ENCODE measurements around the gene FMN2.

The FMN2 gene

DNA sequence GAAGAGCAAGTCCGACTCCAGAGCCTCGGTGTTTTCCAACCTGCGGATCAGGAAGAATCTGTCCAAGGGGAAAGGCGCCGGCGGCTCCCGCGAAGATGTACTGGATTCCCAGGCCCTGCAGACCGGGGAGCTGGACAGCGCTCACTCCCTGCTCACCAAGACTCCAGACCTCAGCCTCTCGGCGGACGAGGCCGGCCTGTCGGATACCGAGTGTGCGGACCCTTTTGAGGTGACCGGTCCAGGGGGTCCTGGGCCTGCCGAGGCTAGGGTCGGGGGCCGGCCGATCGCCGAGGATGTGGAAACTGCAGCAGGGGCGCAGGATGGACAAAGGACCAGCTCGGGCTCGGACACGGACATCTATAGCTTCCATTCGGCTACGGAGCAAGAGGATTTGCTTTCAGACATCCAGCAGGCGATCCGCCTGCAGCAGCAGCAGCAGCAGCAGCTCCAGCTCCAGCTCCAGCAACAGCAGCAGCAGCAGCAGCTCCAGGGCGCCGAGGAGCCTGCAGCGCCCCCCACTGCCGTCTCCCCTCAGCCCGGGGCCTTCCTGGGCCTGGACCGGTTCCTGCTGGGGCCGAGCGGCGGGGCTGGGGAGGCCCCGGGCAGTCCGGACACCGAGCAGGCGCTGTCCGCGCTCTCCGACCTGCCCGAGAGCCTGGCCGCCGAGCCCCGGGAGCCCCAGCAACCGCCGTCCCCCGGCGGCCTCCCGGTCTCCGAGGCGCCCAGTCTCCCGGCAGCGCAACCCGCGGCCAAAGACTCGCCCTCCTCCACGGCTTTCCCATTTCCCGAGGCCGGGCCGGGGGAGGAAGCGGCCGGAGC, 827 bp downstream of the FMN2 start:
- peaks cover 12% of the 10 kb centered on the region for H3K4me1 Mint-ChIP-seq
- H3K27ac Mint-ChIP-seq = no peak overlapping the region
- peak; percentile 61 for DNase-seq
- H3K36me3 Mint-ChIP-seq (ENCODE audit: low read depth) = no peaks in the 10 kb centered on the region
- TF ChIP-seq, protein P1, sequence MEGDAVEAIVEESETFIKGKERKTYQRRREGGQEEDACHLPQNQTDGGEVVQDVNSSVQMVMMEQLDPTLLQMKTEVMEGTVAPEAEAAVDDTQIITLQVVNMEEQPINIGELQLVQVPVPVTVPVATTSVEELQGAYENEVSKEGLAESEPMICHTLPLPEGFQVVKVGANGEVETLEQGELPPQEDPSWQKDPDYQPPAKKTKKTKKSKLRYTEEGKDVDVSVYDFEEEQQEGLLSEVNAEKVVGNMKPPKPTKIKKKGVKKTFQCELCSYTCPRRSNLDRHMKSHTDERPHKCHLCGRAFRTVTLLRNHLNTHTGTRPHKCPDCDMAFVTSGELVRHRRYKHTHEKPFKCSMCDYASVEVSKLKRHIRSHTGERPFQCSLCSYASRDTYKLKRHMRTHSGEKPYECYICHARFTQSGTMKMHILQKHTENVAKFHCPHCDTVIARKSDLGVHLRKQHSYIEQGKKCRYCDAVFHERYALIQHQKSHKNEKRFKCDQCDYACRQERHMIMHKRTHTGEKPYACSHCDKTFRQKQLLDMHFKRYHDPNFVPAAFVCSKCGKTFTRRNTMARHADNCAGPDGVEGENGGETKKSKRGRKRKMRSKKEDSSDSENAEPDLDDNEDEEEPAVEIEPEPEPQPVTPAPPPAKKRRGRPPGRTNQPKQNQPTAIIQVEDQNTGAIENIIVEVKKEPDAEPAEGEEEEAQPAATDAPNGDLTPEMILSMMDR (IDR thresholded peaks at IDR 0.05) = no peak
- H3K27me3 Mint-ChIP-seq (ENCODE audit: low read depth, poor library complexity) = peaks cover 84% of the 10 kb centered on the region
- H3K4me3 Mint-ChIP-seq = peak overlapping the region; percentile 84
- H3K9me3 Mint-ChIP-seq = no peaks in the 10 kb centered on the region

DNA sequence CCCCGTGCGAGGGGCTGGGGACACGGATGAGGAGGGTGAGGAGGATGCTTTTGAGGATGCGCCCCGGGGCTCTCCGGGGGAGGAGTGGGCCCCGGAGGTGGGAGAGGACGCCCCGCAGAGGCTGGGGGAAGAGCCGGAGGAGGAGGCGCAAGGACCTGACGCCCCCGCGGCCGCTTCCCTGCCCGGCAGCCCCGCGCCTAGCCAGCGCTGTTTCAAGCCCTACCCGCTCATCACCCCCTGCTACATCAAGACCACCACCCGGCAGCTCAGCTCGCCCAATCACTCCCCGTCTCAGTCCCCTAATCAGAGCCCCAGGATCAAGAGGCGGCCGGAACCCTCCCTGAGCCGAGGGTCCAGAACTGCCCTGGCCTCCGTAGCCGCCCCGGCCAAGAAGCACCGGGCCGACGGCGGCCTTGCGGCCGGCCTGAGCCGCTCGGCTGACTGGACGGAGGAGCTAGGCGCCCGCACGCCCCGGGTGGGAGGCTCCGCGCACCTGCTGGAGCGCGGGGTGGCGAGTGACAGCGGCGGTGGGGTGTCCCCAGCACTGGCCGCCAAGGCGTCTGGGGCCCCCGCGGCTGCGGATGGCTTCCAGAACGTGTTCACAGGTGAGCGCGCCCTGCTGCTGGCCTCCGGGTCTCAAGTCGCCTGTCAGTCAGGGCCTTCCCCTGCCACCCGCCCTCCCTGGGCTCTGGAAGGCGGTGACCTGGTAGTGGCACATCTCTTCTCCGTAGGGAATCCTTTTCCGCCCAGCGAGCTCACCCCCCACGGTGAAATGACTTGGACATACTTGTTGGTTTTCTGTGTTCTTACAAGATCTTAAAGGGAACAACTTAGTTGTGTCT, 1.7 kb downstream of the FMN2 start:
- Mint-ChIP-seq H3K27ac (no peak overlapping the region), H3K4me1 (peaks cover 12% of the 10 kb centered on the region), H3K36me3 (ENCODE audit: low read depth) (no peaks in the 10 kb centered on the region), H3K9me3 (no peaks in the 10 kb centered on the region), H3K4me3 (peak overlapping the region; percentile 80), H3K27me3 (ENCODE audit: low read depth, poor library complexity) (peaks cover 82% of the 10 kb centered on the region)
- TF ChIP-seq, protein P1 (IDR thresholded peaks at IDR 0.05) = no peak
- DNase-seq = peak; percentile 54

DNA sequence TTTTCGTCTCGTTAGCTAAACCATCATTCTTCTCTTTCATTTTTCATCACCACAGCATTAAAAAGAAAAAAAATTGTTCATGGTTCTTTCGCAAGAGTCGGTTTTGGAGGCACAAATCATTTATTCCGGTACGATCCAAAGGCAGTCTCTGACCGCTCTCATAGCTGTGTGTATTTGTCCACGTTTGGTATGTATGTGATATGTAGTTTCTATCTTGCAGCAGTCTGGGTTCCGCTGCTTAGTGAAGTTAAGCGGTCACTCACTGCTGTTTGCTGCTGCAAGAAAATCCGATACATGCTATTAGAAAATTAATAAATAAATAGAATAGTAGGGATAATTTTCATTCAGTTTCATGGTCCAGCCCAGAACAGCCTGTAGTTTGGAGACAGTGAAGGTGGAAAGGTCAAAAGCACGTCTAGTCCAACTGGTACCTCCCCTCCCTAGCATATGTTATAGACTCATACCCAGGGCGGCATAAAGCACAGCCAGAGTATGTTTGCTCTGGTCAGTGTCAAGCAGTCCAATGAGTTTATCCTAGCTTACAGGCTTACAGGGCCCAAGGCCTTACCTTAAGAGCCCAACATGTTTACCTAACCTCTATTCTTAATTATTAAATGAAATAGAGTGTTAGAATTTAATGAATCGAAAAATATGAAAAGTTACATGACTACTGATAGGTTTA, 2.5 kb downstream of the FMN2 start:
- Mint-ChIP-seq H3K9me3 (no peaks in the 10 kb centered on the region), H3K27me3 (ENCODE audit: low read depth, poor library complexity) (peaks cover 76% of the 10 kb centered on the region), H3K4me1 (peaks cover 12% of the 10 kb centered on the region), H3K27ac (no peak overlapping the region), H3K36me3 (ENCODE audit: low read depth) (no peaks in the 10 kb centered on the region), H3K4me3 (peak overlapping the region; percentile 69)
- TF ChIP-seq, protein P1 (IDR thresholded peaks at IDR 0.05) = no peak
- no peak for DNase-seq

DNA sequence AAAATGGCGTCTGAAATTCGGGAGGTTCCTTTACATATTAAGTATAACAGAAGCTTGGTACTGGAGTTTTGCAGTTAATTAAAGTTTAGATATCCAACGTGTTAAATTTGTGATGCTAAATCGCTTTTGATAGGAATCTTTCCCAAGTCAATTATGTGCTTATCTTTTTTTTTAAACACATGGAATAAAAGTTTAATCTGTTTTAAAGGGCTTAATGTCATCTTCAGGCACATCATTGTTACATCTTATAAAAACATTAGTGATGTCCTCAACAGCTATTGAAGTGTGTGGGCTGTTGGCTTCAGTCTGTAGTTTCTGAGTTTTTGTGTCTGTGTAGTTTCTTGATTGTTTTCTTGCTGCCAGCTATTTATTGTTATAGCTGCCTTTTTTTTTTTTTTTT, 5.3 kb downstream of the FMN2 start:
- DNase-seq = no peak
- Mint-ChIP-seq H3K36me3 (ENCODE audit: low read depth) (no peaks in the 10 kb centered on the region), H3K4me3 (no peak overlapping the region), H3K27me3 (ENCODE audit: low read depth, poor library complexity) (peaks cover 72% of the 10 kb centered on the region), H3K4me1 (peaks cover 9% of the 10 kb centered on the region), H3K9me3 (no peaks in the 10 kb centered on the region), H3K27ac (no peak overlapping the region)
- TF ChIP-seq, protein P1 (IDR thresholded peaks at IDR 0.05) = no peak

DNA sequence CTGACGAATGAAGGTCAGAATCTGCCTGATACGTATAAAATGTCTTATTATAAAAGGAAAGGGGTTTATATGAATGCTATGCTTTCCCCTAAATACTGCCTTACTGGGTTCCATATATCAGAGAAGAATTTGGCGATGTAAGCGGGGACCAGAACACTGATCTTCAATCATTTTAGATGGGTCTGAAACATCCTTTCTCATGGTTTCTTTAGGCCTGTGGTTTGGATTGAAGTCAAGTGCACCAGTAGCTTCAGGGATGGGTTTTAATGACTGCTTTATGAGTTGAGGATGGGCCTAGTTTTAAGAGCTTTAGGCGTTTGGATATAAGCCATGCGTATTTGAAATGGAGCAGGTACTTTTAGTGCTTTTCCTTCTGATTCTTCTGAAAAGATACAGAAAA, 6.9 kb downstream of the FMN2 start:
- DNase-seq = no peak
- TF ChIP-seq, protein P1 (IDR thresholded peaks at IDR 0.05) = no peak
- H3K9me3 Mint-ChIP-seq = no peaks in the 10 kb centered on the region
- H3K27ac Mint-ChIP-seq = no peak overlapping the region
- H3K36me3 Mint-ChIP-seq (ENCODE audit: low read depth) = no peaks in the 10 kb centered on the region
- H3K4me1 Mint-ChIP-seq = peaks cover 9% of the 10 kb centered on the region
- H3K4me3 Mint-ChIP-seq = no peak overlapping the region
- H3K27me3 Mint-ChIP-seq (ENCODE audit: low read depth, poor library complexity) = peaks cover 62% of the 10 kb centered on the region

All from nephron progenitor cell (in vitro differentiated cells).